Thyroid gland (tissue), 4 donors: ENCODE data around the gene ST6GALNAC3. TPM values are rescaled to one million over a fixed set of nuclear protein-coding genes. Genes with fewer than 3 reads are reported as not detected.

ENCODE experiments used
- DNase-seq, 2 donors: peaks; one replicate each; pipeline ENCODE4 v3.0.0-alpha.2; 2019
- H3K27ac ChIP-seq, 3 donors: fragments of 200-600 bp; sonication (generic); 1 replicate in 2 of 3; 2 replicates in 1 of 3; pipeline ENCODE4 v1.5.1; 2016 to 2019; ENCODE audit warnings: mild to moderate bottlenecking in 1 of 3, moderate library complexity in 1 of 3
- H3K27me3 ChIP-seq: fragments of 200-600 bp; sonication (generic); one replicate; pipeline ENCODE4 v1.5.1; 2019
- H3K36me3 ChIP-seq, 2 donors: fragments of 200-600 bp; sonication (generic); one replicate each; pipeline ENCODE4 v1.5.1; 2016 to 2019
- H3K4me1 ChIP-seq, 2 donors: fragments of 200-600 bp; sonication (generic); one replicate each; pipeline ENCODE4 v1.5.1; 2017 to 2019
- H3K4me3 ChIP-seq, 3 donors: fragments of 200-600 bp; sonication (generic); replicated peaks in 1 of 3; 1 replicate in 2 of 3; 2 replicates in 1 of 3; pipeline ENCODE4 v1.5.1; 2016; ENCODE audit warnings: mild to moderate bottlenecking in 1 of 3
- H3K9me3 ChIP-seq: fragments of 200-600 bp; sonication (generic); one replicate; pipeline ENCODE4 v1.5.1; 2017
- POLR2A ChIP-seq, 2 donors: fragments of 450-650 bp; IDR thresholded peaks; one replicate each; pipeline ENCODE4 v1.6.1; 2017; ENCODE audit warnings: antibody characterized with exemption in 2 of 2, mild to moderate bottlenecking in 2 of 2, moderate library complexity in 1 of 2
- WGBS, 2 donors: methylation state at CpG; one replicate each; pipeline ENCODE4 v1.1.5; 2017; 5-methylcytosine and 5-hydroxymethylcytosine counted together
- intact Hi-C: fragments of 100-400 bp; cut with DNase I; formaldehyde crosslinking; loops from one replicate; pipeline ENCODE4 v1.15.1; 2023
- total RNA-seq, 4 donors: library from RNA; depleted of rRNA; stranded (reverse); fragments of >200 nt; gene quantifications; one replicate each; pipeline ENCODE4 v1.2.3, GENCODE V29; 2016
- TF ChIP-seq, protein P1 (sequence below), 6 experiments: fragments of 200-600 bp in 3 of 6; fragments of 450-650 bp in 3 of 6; sonication (generic) in 3 of 6; IDR thresholded peaks; one replicate each; pipeline ENCODE4 v1.5.1; 2016 to 2019; ENCODE audit warnings: antibody characterized with exemption in 6 of 6, mild to moderate bottlenecking in 2 of 6, inconsistent platforms in 1 of 6, moderate library complexity in 1 of 6

ST6GALNAC3 gene
- total RNA-seq, 4 donors from 2014 or later = 17.4 to 35.6 (median 31.6) TPM

DNA sequence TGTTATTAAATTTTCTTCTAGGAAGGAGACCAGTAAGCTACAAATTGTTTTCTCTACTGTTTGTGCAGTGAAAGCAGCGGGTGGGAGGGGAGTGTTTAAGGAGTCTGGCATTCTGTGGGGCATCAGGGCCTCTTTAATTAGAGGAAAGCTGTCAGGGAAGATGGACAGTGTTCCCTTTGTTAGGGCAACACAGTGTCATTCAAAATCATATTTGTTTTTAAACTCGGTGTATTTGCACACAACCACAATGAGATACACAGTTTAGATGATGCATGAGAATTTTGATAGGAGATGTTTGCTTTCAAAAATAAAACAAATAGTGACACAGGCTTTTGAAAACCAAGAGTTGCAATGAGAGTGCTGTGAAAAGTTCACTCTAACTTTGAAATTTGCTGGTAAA is 15.1 kb upstream of the ST6GALNAC3 start:
- Histone ChIP-seq H3K4me3 (no peak overlapping the region), H3K27ac (no peak overlapping the region), H3K4me1 (no peaks in the 10 kb centered on the region), H3K36me3 (no peaks in the 10 kb centered on the region), H3K27me3 (no peaks in the 10 kb centered on the region), H3K9me3 (no peaks in the 10 kb centered on the region)
- TF ChIP-seq POLR2A (IDR thresholded peaks at IDR 0.05) = no peak
- TF ChIP-seq, protein P1, sequence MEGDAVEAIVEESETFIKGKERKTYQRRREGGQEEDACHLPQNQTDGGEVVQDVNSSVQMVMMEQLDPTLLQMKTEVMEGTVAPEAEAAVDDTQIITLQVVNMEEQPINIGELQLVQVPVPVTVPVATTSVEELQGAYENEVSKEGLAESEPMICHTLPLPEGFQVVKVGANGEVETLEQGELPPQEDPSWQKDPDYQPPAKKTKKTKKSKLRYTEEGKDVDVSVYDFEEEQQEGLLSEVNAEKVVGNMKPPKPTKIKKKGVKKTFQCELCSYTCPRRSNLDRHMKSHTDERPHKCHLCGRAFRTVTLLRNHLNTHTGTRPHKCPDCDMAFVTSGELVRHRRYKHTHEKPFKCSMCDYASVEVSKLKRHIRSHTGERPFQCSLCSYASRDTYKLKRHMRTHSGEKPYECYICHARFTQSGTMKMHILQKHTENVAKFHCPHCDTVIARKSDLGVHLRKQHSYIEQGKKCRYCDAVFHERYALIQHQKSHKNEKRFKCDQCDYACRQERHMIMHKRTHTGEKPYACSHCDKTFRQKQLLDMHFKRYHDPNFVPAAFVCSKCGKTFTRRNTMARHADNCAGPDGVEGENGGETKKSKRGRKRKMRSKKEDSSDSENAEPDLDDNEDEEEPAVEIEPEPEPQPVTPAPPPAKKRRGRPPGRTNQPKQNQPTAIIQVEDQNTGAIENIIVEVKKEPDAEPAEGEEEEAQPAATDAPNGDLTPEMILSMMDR (IDR thresholded peaks at IDR 0.05) = no peak
- WGBS, 2 donors = 66 to 73% methylated on average over 2 of the region's 2 CpGs
- DNase-seq = no peak
- intact Hi-C loops = no loop called here

DNA sequence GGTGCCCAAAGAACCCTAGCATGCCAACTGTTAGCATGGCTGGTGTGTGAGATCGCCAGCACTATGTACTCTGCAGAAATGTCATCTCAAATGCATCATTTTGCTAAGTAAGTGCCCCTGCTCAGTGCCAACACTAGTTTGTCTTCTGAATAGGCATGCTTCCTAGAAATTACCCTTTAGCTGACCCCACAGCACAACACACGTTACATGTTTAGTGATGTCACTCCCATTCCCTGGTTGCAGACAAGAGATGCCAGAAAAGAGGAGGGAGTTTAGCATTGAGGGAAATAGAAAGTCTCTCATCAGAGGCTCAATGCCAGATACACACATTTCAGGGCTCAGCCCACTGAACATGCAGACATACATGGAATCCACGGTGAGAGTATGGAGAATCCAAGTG is 9.3 kb upstream of the ST6GALNAC3 start:
- H3K4me1 ChIP-seq = no peaks in the 10 kb centered on the region

DNA sequence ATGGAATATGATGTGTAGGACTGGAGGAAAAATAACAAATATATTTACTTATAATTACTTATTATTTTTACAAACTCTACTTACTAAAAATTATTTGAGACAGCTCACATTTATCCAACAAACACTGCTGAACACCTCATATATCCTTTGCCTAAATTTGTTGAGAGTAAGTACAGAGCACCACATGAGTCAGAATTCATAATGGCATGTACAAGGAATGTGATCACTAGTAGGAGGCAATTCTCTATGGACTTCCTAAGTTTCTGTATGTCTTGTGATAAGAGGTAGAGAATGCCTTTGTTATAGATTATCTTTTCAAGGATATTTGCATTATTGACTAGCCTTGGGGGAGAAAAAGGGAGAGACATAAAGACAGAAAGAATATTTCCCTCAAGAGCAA is 8.2 kb upstream of the ST6GALNAC3 start:
- no peaks in the 10 kb centered on the region for H3K9me3 ChIP-seq
- intact Hi-C loops = no loop called here
- no peak for DNase-seq

More for the DNA sequence above, 9.3 kb upstream of the ST6GALNAC3 start:
- Histone ChIP-seq H3K4me3 (no peak overlapping the region), H3K27me3 (no peaks in the 10 kb centered on the region), H3K9me3 (no peaks in the 10 kb centered on the region), H3K27ac (no peak overlapping the region), H3K36me3 (no peaks in the 10 kb centered on the region)
- DNase-seq = no peak
- WGBS, 2 donors = 73 to 82% methylated on average over 3 of the region's 3 CpGs
- TF ChIP-seq, protein P1 (IDR thresholded peaks at IDR 0.05) = no peak
- no peak for TF ChIP-seq POLR2A (IDR thresholded peaks at IDR 0.05)
- intact Hi-C loops = no loop called here

DNA sequence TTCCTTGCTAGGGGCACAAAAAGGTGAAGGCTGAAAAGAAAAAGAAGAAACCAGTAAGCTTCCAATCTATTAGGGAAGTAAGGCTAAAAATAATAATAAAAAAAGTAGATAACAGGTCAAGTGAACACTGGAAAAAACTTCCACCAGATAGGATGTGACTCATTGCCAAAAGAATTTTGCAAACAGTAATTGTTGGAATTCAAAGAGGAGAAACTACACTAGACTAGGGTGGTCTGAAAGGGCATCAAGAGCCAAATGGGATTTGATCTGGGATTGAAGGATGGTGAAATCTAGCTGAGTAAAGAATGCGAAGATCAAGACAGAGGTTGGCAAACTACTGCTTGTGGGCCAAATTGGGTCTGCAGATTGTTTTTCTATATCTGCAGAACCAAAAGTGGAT is 6.0 kb upstream of the ST6GALNAC3 start:
- no peak for DNase-seq
- H3K36me3 ChIP-seq = no peaks in the 10 kb centered on the region
- H3K4me3 ChIP-seq = no peak overlapping the region
- intact Hi-C loops = no loop called here
- H3K9me3 ChIP-seq = no peaks in the 10 kb centered on the region
- H3K27ac ChIP-seq = peak overlapping the region in 1 of 3 donors; percentile 9
- no peaks in the 10 kb centered on the region for H3K27me3 ChIP-seq
- H3K4me1 ChIP-seq = no peaks in the 10 kb centered on the region
- no peak for TF ChIP-seq POLR2A (IDR thresholded peaks at IDR 0.05)
- WGBS, 2 donors = 83 to 88% methylated on average over 1 of the region's 1 CpG

More for the DNA sequence above, 8.2 kb upstream of the ST6GALNAC3 start:
- no peaks in the 10 kb centered on the region for H3K4me1 ChIP-seq
- no peaks in the 10 kb centered on the region for H3K27me3 ChIP-seq
- no peaks in the 10 kb centered on the region for H3K36me3 ChIP-seq
- no peak overlapping the region for H3K4me3 ChIP-seq
- no peak overlapping the region for H3K27ac ChIP-seq
- TF ChIP-seq, protein P1 (IDR thresholded peaks at IDR 0.05) = no peak
- TF ChIP-seq POLR2A (IDR thresholded peaks at IDR 0.05) = no peak

DNA sequence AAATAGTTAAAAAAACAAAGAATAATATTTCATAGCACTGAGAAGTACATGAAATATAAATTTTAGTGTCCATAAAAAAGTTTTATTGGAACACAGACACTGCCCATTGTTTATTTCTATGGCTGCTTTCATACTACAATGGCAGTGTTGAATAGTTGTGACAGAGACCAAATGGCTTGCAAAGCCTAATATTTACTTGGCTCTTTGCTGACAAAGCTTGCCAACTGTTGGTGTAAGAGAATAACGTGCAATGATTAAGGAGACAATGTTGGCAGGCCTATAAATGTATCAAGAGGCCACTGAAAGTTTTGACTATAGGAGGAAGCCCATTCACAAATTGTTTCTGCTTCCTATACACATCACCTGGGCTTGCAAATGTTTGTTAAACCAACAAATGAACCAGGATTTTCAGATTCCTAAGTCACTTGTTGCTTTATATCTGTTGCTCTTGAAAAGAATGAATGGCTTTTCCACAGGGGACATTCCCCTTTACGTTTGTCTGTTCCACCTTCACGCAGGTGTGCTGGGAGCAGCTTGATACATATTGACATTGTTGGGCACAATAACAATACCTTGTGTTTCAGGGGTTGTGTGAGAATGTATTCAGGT is 5.5 kb upstream of the ST6GALNAC3 start:
- H3K4me1 ChIP-seq = peaks cover 0 to 5% of the 10 kb centered on the region in 2 donors
- no peak overlapping the region for H3K4me3 ChIP-seq
- no peak for DNase-seq
- H3K9me3 ChIP-seq = no peaks in the 10 kb centered on the region
- intact Hi-C loops = no loop called here
- H3K36me3 ChIP-seq = no peaks in the 10 kb centered on the region
- H3K27ac ChIP-seq = no peak overlapping the region
- no peaks in the 10 kb centered on the region for H3K27me3 ChIP-seq
- 45 to 58% methylated on average over 3 of the region's 3 CpGs for WGBS, 2 donors
- no peak for TF ChIP-seq POLR2A (IDR thresholded peaks at IDR 0.05)
- TF ChIP-seq, protein P1 (IDR thresholded peaks at IDR 0.05) = no peak
